Retinal pigment epithelial cell (primary cell): ENCODE results near the gene DOCK8.

ENCODE experiments used
- DNase-seq: peaks from one replicate; pipeline ENCODE4 v3.0.0-alpha.2; 2010; ENCODE audit warnings: low read depth
- H3K4me3 ChIP-seq: 2 replicates; pipeline ENCODE4 v1.5.1; 2011; ENCODE audit warnings: mild to moderate bottlenecking, low read length, control low read depth, moderate library complexity
- CTCF ChIP-seq: conservative IDR thresholded peaks from 2 replicates; pipeline ENCODE4 v1.5.1; 2011; ENCODE audit warnings: low read depth, low read length, control low read depth, inconsistent platforms

Gene DOCK8

GRCh38 chr9:250625-251024 lies 36.0 kb downstream of the DOCK8 start:
- TF ChIP-seq CTCF, result no peak
- no peak overlapping the region for H3K4me3 ChIP-seq
- no peak for DNase-seq

GRCh38 chr9:251398-251797 lies 36.7 kb downstream of the DOCK8 start:
- no peak overlapping the region for H3K4me3 ChIP-seq
- no peak for TF ChIP-seq CTCF
- no peak for DNase-seq

- no peak overlapping the region for H3K4me3 ChIP-seq
- no peak for DNase-seq
- no peak for TF ChIP-seq CTCF
These were observed 38.9 kb downstream of the DOCK8 start for GRCh38 chr9:253539-253938.

GRCh38 chr9:254516-254915 lies 39.9 kb downstream of the DOCK8 start:
- peak; percentile 29 for DNase-seq
- H3K4me3 ChIP-seq, result no peak overlapping the region
- TF ChIP-seq CTCF, result no peak

- no peak overlapping the region for H3K4me3 ChIP-seq
- TF ChIP-seq CTCF, result no peak
- no peak for DNase-seq
These were observed 43.3 kb downstream of the DOCK8 start for GRCh38 chr9:257957-258356.

GRCh38 chr9:259405-260404 lies 45.0 kb downstream of the DOCK8 start:
- DNase-seq, result no peak
- H3K4me3 ChIP-seq, result no peak overlapping the region
- no peak for TF ChIP-seq CTCF

GRCh38 chr9:264231-264630 lies 49.6 kb downstream of the DOCK8 start:
- DNase-seq, result no peak
- no peak for TF ChIP-seq CTCF
- H3K4me3 ChIP-seq, result no peak overlapping the region
